Measurements from ENCODE around the gene CDKN1C.

Gene CDKN1C

GRCh38 chr11:2917842-2918490, 32.4 kb upstream of the CDKN1C start:
- ATAC-seq: no peak
- no peak for TF ChIP-seq CSRNP3 (CRISPR knock-in tag; IDR thresholded peaks at IDR 0.05)
- TF ChIP-seq ESRRG (CRISPR knock-in tag; IDR thresholded peaks at IDR 0.05): no peak
- TF ChIP-seq ZC3H10 (CRISPR knock-in tag; IDR thresholded peaks at IDR 0.05): no peak
- TF ChIP-seq PPARA (CRISPR knock-in tag; IDR thresholded peaks at IDR 0.05; ENCODE audit: borderline replicate concordance): no peak
- no peak for TF ChIP-seq TCF4 (CRISPR knock-in tag; IDR thresholded peaks at IDR 0.05; ENCODE audit: borderline replicate concordance)
- no peak for TF ChIP-seq PATZ1 (CRISPR knock-in tag; IDR thresholded peaks at IDR 0.05; ENCODE audit: borderline replicate concordance)
- TF ChIP-seq OSR1 (CRISPR knock-in tag; IDR thresholded peaks at IDR 0.05): no peak
- TF ChIP-seq ISL1 (CRISPR knock-in tag; IDR thresholded peaks at IDR 0.05): no peak
- TF ChIP-seq ZNF70 (CRISPR knock-in tag; IDR thresholded peaks at IDR 0.05): no peak
- TF ChIP-seq ARNTL (CRISPR knock-in tag; IDR thresholded peaks at IDR 0.05; ENCODE audit: borderline replicate concordance, low read depth): no peak
- TF ChIP-seq BACH2 (CRISPR knock-in tag; IDR thresholded peaks at IDR 0.05; ENCODE audit: borderline replicate concordance): no peak

DNA sequence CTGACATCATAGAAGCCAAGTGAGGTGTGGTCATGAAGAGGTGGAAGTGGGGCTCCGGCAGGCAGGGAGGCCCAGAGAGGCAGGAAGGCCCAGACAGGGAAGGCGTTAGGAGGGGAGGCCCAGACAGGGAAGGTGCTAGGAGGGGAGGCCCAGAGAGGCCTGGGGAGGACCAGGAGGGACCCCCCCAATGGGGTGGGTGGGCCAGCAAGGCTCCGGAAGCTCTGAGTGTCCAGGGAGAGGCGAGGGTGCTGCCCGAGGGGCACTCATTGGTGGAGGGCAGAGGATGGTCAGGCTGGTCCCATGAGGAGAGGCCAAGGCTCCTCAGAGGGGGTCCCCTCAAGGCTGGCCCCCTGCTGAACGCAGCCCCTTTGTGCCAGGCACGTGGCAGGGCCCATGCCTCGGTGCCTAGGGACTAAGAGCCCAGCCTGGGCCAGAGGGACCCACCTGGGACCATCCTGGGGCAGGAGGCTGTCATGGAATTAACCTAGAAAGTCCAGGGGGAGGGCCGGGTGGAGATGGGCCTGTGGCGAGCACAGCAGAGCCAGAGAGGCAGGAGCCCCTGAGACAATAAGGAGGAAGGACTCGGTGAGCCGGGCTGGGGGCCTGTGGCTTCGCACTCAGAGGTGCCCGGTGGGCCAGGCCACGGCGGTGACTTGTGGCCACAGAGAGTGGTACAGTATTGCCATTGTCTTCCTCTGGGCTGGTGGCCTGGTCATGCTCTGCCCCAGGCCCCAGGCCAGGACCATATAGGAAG, 31.5 kb upstream of the CDKN1C start:
- TF ChIP-seq ZNF565 (CRISPR knock-in tag; conservative IDR thresholded peaks at IDR 0.05; ENCODE audit: low read depth): no peak
- no peak for TF ChIP-seq TCF4 (CRISPR knock-in tag; IDR thresholded peaks at IDR 0.05; ENCODE audit: borderline replicate concordance)
- no peak for TF ChIP-seq OSR1 (CRISPR knock-in tag; IDR thresholded peaks at IDR 0.05)
- TF ChIP-seq PPARA (CRISPR knock-in tag; IDR thresholded peaks at IDR 0.05; ENCODE audit: borderline replicate concordance): no peak
- no peak for TF ChIP-seq PATZ1 (CRISPR knock-in tag; IDR thresholded peaks at IDR 0.05; ENCODE audit: borderline replicate concordance)
- no peak for TF ChIP-seq ZC3H10 (CRISPR knock-in tag; IDR thresholded peaks at IDR 0.05)
- TF ChIP-seq SNAI2 (CRISPR knock-in tag; IDR thresholded peaks at IDR 0.05): no peak
- no peak for TF ChIP-seq ZFP3 (CRISPR knock-in tag; IDR thresholded peaks at IDR 0.05)
- no peak for ATAC-seq

GRCh38 chr11:2916114-2916891, 30.7 kb upstream of the CDKN1C start:
- no peak for TF ChIP-seq PPARA (CRISPR knock-in tag; IDR thresholded peaks at IDR 0.05; ENCODE audit: borderline replicate concordance)
- TF ChIP-seq OSR1 (CRISPR knock-in tag; IDR thresholded peaks at IDR 0.05): no peak
- no peak for TF ChIP-seq CSRNP3 (CRISPR knock-in tag; IDR thresholded peaks at IDR 0.05)
- TF ChIP-seq ZFP3 (CRISPR knock-in tag; IDR thresholded peaks at IDR 0.05): no peak
- TF ChIP-seq ARNTL (CRISPR knock-in tag; IDR thresholded peaks at IDR 0.05; ENCODE audit: borderline replicate concordance, low read depth): no peak
- no peak for ATAC-seq

- TF ChIP-seq ZFP3 (CRISPR knock-in tag; IDR thresholded peaks at IDR 0.05) (peak; percentile 96), SNAI2 (CRISPR knock-in tag; IDR thresholded peaks at IDR 0.05) (no peak), ARNTL (CRISPR knock-in tag; IDR thresholded peaks at IDR 0.05; ENCODE audit: borderline replicate concordance, low read depth) (no peak)
- no peak for ATAC-seq
Measured at GRCh38 chr11:2915473-2915872, 29.9 kb upstream of the CDKN1C start.
